HG03175 (cell line): Measurements from ENCODE around the gene KCNA3.
"Not testable (repeated sequence)": the region's sequence is repeated elsewhere in the genome, so short reads cannot be mapped to it uniquely, and the experiment has no call there.

Source experiments
- ATAC-seq: cut with Tn5 transposase; IDR thresholded peaks from one replicate; pipeline ENCODE4 v1.9.1; 2021; ENCODE audit warnings: mild to moderate bottlenecking, moderate library complexity; ENCODE audit not compliant: unreplicated experiment

KCNA3 gene

DNA sequence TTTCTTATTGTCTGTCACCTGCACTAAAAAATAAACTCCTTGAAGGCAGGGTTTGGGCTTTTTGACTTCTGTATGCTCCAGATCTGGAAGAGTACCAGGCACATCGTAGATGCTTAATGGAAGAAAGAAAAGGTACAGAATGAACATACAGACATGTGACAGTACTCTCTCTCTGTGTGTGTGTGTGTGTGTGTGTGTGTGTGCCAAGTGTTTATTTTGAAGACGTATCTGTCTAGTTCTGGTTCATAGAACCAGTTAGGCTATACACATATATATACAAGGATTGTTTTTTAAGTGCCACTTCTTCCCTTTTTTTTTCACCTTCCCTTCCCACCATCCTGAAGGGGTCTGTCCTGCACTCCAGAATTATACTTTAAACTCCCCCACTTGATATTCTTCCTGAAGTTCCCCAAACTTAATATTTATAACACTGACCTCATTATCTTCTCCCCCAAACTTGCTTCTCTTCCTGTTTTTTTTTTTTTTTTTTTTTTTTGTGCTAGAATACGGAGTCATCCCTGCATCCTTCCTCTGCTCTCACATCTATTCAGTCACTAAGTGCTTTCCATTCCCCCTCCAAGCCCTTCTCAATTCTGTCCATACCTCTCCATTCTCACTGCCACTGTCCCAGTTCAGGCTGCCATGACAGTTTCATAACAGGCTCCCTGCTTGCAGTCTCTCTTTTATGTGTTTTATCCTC, 5.4 kb upstream of the KCNA3 start:
- no peak for ATAC-seq

DNA sequence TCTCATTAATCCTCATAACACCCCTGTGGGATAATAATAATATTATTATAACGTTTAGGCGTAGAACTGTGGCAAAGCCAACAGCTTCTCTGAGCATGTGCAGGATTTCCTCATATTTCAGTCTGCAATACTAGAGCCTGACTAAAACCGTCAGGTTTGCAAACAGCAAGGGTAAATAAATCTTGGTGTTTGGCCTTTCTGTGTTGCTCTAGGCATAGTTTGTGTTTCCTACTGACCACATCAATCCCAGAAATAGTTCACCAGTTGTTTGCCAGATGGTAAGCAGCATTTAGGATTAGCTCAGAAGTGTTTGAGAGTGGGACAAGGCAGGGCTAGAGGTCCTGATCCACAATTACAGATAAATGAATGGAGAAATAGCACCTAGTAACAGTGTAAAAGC, 2.8 kb upstream of the KCNA3 start:
- no peak for ATAC-seq

DNA sequence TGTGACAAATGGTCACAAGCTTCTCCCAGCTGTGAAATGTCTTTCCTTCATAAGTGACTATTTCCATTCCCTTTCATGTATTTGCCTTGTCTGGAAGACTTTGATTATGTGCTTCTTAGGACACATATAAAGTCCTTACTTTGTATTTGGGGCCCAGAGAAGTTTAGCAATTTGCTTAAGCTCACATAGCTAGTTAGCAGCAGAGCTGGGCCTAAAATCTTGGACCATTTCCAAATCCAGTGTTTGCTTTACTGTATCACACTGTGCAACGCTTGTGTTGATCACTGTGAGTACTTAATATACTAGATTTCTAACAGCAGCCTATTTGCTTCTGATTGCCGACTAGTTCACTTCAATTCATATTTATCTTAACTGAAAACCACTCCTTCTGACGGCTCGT, 2.2 kb upstream of the KCNA3 start:
- no peak for ATAC-seq

DNA sequence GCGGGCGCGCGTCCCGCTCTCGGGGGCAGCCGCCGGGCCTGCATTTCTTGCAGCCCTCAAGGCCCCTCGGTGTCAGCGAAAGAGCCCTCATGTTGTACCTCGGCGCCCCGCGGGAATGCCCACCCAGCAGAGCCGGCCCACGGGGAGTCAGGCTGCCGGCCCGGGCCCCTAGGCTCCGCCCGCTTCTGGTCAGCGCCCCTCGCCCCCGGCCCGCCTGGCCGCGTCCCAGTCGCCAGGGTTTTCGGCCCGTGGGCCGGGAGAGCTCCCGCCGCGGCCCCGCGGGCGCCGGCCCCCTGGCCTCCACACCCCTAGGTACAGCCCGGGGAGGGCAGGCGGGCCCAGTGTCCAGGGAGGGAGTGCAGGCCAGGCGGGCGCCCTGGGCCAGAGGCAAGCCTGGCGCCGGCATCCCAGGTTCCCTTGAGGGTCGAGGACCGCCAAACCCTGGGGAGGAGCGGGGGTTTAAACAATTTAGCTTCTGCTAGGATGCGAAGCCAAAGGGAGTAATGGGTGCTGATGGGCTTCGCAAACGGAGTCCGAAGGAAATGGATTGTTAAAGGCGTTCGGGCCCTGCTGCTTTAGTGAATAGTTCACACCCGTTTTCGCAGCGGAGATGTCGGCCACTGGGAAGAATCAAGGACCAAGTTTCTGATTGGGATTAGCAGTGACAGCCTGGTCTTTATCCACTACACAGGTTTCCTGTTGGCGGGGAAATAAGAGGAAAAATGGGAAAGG, 486 bp upstream of the KCNA3 start:
- no peak for ATAC-seq

DNA sequence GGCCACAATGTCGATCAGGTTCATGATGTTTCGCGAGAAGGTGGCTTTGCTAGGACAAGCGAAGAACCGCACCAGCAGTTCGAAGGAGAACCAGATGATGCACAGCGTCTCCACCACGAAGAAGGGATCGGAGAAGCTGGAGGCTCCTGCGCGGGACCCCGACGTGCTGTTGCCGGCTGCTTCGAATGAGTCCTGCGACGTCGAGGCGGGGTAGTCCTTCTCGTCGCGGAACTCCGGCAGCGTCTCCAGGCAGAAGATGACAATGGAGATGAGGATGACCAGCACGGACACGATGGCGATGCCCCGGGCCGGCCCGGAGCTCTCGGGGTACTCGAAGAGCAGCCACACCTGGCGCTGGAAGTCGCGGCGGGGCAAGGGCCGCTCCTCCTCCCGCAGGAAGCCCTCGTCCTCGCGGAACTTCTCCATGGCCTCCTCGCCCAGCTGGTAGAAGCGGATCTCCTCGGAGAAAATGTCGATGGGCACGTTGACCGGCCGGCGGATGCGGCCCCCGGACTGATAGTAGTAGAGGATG, 869 bp downstream of the KCNA3 start:
- no peak for ATAC-seq

DNA sequence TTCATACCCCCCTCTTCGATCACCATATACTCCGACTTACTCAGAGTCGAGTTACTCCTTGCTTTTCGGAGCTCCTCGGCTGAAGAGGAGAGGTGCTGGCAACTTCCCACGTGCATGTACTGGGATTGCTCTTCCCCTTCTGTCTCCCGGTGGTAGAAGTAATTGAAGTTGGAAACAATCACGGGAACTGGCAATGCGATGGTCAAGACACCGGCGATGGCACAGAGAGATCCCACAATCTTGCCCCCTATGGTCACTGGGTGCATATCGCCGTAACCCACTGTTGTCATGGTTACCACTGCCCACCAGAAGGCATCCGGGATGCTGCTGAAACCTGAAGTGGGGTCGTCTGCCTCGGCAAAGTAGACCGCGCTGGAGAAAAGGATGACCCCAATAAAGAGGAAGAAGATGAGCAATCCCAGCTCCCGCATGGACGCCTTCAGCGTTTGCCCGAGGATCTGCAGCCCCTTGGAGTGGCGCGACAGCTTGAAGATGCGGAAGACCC, 1.5 kb downstream of the KCNA3 start:
- no peak for ATAC-seq

DNA sequence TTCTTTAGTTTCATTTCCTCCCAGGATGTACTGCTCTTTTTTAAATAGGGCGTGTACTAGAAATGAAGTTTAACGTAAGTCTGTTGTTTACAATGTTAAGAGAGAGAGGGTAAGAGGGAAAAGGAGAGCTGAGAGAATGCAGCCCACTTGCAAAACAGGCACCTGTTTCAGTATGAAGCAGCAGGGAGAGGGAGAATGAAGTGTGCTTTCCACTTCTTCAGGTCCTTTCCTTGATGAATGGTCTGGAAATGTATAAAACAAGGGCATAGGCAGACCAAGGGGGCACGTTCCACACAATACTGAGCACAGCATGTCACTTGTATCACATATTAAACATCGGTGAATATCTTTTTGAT, 2.0 kb downstream of the KCNA3 start:
- ATAC-seq, result peak; percentile 54

DNA sequence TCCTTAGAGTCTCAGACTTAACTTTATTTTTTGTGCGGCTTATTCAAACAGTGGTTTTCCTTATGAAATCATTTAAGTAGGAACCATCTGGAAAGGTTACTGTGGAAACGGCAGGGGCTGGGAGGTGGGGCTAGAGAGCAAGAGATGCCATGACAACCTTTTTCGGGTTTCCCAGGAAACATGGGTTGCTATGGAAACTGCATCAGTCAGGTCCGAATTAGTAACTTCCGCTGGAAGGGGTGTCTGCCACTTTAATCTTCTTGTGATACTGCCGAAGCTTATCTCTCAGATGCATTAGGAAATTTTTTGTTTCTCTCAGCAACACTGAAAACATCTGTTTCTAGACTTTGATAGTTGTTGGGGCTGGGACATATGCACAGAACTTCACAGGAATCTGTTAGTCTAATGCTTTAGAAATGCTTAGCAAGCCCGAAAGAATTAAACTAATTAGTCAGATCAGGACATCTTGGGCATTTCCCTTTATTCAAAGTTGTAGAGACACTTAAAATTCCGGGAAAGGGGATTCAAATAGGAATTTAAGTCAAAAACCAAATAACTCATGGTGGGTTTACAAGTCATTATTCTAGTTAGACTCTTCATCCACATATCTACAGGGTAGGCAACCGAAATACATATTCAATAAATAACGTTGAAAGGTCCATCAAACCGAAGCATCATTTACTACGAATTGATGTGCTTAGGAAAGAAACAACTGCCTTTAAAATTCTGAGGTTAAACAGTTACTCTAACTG, 2.6 kb downstream of the KCNA3 start:
- no peak for ATAC-seq

DNA sequence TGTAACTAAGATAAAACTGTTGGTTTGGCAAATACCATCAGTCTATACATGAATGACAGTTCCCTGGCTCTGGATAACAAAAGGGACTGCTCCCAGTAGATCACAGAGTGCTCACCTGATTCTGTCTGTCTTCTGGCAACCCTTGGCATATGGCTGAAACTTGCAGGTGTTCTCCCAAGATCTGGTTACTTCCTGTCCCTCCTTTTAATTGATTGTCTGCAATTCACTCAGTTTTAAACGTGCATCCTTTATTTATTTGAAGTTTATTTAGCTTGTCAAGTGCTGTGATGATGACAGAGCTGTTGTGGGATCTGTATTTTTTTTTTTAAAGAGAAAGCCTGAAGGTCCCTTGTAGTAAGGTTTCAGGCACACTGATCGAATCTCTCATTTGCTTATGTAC, 3.4 kb downstream of the KCNA3 start:
- ATAC-seq, result no peak

DNA sequence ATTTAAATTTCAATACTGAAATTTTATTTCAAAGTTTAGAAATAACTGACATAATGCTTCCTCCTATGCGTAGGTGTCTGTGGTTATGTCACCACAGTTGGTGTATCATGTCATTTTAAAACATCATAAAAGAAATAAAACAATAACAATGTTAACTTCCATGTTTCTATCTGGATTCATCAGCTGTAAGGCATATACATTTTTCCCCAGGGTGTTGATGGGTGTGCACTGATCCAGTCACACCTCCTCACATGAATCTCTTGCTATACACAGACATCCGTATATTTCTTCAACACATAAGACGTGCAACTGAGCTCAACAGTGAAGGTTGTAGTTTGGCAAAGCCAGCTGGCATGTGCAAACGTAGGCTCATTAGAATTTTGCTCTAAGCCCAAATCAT, 6.2 kb downstream of the KCNA3 start:
- no peak for ATAC-seq

DNA sequence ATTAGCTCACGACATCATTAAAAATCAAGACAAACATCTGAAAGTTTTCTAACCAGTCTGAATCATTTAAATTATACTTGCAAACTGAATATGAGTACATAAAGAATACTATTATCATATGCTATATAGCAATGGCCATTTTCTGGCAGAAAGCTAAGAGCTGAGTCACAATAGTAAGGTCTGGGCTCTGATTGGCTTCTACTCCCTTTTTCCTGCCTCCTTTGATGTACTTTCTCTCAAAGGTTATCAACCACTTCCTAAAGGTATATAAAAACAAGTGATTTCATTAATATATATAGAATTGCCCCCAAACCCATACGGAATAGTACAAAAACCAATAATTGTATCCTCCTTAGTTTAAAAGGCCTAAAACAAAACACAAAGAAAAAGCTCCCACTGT, 7.0 kb downstream of the KCNA3 start:
- ATAC-seq, result no peak

DNA sequence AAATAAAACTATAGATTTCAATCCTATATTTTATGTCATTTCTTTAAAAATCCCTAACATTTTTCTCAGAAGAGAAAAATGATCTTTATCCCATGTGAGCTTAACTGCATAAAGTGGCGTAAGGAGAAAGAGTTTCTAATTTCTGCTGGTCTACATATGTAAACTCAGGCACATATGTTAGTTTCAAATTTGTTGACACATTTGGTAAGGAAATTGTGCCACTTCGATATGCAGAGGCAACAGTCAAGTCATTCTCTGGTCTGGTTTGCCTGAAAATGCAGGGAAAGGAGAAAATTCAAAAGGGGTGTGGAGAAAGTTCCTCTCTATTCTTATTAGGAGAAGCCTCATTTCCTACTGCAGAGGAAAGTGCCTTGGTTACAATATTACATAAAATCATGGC, 11.5 kb downstream of the KCNA3 start:
- ATAC-seq, result no peak

DNA sequence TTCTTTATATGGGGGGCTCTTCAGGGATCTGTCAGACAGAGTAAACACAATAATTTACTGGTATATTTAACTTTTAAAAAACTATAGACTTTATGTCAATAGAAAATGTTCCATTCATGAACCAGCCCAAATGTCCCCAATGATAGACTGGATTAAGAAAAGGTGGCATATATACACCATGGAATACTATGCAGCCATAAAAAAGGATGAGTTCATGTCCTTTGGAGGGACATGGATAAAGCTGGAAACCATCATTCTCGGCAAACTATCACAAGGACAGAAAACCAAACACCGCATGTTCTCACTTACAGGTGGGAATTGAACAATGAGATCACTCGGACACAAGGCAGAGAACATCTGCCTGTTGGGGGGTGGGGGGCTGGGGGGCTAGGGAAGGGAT, 15.2 kb downstream of the KCNA3 start:
- not testable (repeated sequence) for ATAC-seq

DNA sequence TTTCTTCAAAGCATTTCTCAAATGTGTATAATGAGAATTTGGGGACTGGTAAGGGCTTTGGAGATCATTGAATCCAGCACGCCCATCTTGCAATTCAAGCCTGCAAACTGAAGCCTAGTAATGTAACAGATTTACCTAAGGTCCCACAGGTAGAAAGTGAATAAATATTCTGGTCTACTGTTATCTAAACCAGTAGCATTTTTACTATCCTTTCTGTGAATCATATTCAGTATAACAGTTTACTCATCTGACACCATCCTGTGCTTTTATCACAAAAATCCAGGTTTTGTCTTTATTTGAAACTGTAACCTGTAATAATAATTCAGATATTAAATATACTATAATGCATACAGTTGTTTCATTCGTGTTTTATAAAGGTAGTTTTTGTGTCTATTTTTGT, 17.4 kb downstream of the KCNA3 start:
- ATAC-seq, result no peak

DNA sequence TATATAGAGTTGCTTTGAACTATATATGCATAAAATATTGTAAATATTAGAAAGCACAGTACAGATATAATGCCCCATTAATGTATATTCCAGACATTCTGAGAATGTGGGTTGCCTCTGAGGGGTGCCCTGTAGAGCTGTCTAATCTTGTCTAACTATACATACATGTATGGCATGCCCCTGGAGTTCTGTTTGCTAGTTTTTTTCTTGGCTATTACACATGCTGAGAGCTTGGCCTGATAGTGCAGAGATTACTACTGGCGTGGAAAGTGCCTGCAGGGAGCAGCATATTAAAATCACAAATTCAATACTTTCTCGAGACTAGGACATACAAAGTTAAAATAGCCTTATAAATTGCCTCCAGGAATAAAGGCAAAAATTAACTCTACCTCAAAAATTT, 24.1 kb downstream of the KCNA3 start:
- ATAC-seq, result no peak

DNA sequence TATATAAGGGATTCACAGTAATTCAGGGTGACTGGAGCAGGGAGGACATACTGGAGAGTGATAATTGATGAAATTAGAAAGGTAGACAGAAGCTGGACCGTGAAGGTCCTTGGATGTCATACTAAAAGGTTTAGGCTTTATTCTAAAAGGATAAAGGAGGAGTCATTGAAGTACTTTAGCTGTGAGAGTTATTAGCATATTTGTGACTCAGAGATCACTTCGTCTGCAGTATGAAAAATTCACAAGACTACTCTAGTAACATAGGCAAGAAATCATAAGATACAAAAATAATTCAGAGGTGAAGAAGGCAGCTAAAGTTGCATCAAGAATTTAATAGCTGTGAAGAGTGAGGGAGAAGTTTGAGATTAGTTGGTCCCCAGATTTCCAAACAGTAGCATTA, 26.3 kb downstream of the KCNA3 start:
- no peak for ATAC-seq

DNA sequence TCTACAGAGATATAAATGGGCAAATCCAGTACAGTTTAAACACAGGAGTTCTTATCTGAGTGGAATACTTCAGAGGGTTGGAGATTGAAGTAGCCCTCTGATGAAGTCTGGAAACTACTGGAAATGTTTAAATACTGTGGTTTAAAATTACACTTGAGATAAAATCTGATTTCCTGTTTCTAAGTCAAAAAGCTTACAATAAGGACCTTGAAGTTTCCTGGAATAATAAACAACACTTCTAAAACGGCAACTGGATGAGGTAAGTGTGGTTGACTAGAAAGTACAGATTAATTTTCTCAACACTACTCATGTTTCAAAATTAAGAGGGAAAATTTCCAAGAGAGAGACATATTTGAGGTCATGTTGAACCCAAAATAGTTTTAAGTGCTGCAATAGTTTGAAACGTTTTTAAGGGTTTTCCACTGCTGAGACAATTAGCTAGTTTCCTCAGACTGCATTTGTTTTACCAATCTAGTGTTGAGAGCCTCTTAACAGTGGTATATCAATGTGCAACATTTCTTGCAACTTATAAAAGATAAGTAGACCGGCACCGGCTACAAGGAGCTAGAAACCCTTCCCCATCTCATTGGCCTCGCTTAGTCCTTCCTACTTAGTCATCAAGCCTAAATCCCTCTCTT, 27.4 kb downstream of the KCNA3 start:
- no peak for ATAC-seq

DNA sequence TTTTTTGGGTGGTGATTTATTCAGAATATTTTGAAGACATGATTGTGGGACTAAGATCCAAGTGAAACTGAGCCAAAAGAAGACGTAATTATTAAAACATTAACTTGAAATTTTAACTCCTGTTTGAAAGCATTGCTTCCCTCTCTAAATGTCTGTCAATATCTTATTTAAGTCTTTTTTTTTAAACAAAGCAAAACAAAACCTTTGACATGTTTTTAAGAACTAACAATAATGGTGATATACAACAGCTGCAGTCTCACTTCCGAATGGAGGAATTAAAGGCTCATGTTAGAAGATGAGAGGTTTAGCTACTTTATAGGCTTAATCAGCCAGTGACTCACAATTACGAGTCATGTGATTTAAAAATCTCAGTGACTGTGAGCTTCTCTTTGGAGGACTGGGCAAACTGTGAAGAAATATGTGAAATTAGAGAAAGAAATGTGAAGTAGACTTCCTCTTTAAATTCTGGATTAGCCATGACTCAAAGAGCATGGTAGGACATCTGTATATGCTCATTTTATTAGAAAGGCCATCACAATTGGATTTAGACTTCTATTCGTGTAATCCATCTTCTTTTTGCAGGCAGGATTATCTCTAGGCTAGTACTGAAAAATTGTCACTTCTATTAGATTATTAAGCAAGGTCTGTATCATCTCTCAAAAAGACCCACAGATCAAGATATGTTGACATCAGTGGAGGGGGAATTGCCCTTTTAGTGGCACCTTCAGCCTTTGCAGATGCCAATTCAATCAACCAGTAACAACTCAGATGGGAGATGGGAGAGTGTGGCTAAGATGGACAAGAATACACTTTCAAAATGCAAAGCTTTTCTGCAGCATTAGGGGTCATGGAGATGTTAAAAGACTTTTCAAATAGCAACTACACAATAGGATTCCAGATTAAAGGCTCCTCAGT, 28.7 kb downstream of the KCNA3 start:
- ATAC-seq, result no peak

DNA sequence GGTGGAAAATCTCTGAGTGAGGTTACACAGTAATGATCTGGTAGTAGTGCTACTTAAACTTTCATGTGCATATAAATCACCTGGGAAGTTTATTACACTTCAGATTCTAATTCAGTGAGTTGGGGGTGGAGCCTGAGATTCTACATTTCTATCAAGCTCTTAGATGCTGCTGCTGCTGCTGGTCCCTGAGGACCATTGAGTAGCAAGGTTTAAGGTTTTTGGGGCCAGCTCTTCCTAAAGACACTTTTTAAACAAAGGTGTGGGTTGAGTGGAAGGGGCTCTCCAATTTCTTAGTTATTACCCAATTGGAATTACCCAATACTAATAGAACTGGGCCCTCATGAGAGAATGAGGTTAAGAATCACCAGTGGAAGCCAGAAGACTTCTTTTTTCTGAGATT, 29.5 kb downstream of the KCNA3 start:
- no peak for ATAC-seq

DNA sequence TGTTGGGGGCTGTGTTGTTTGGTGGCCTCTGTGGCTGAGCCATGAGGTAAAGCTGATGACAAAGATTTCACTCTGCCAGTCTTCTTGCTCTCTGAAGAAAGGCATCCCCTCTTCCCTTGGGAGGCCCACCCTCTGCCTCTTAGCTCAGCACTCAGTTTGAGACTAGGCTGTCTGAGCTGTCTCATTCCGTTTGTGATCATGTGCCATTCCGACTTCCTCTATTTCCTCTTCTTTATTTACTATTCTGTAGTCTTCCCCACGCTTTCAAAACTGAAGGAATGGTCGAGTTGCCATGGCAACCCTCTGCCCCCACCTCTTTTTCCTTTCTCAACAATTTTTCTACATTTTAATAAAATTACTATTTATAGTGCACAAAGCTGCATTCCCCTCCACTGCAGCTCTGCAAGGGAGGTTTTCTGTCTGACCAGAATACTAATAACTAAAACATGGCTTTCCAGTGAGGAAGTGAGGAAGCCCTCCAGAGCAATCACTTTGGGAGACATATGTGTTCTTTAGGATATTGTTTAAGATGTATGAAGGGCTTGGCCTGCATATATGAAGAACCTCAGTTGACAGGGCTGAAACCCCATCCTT, 30.8 kb downstream of the KCNA3 start:
- no peak for ATAC-seq
